Central memory CD8-positive, alpha-beta T cell (primary cell): Measurements from ENCODE around the gene NR3C1.

Experiments used
- ATAC-seq: fragments of 150-1000 bp; cut with Tn5 transposase; replicated peaks from 2 replicates; pipeline ENCODE4 v1.10.0; 2022; ENCODE audit warnings: mild to moderate bottlenecking, moderate FRiP score, moderate number of reproducible peaks; ENCODE audit not compliant: poor library complexity, severe bottlenecking; ENCODE audit errors: extremely low read depth
- DNase-seq, 2 donors: peaks; one replicate each; pipeline ENCODE4 v3.0.0; 2021; ENCODE audit warnings: low spot score in 2 of 2
- H3K27ac Mint-ChIP-seq: one replicate; pipeline ENCODE4 v1.8.0; 2022; ENCODE audit warnings: low read depth, mild to moderate bottlenecking, moderate library complexity, mixed read lengths
- H3K27me3 Mint-ChIP-seq: one replicate; pipeline ENCODE4 v1.8.0; 2022; ENCODE audit warnings: mixed read lengths
- H3K36me3 Mint-ChIP-seq: one replicate; pipeline ENCODE4 v1.8.0; 2022; ENCODE audit warnings: mild to moderate bottlenecking, moderate library complexity, mixed read lengths; ENCODE audit not compliant: insufficient read depth
- H3K4me1 Mint-ChIP-seq: one replicate; pipeline ENCODE4 v1.8.0; 2022; ENCODE audit warnings: mixed read lengths
- H3K4me3 Mint-ChIP-seq: one replicate; pipeline ENCODE4 v1.8.0; 2022; ENCODE audit warnings: mild to moderate bottlenecking, moderate library complexity, mixed read lengths
- H3K9me3 Mint-ChIP-seq: one replicate; pipeline ENCODE4 v1.8.0; 2022; ENCODE audit warnings: mixed read lengths

NR3C1 gene

DNA sequence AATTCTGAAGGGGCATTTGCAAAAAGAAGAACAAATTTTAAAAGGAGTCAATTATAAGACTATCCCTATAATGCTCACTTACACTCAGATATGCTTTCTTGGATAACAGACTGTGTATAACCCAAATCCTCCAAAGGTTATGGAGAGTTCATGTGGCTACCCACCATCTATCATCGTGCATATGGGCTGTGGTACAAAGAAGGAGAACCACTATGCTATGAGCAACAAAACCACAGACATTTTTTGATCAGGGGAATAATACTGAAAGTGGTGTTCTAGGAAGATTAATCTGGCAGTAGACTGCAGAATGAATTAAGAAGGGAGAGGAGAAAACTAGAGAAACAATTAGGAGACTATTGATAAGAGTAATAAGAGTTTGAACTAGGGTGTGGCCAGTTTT lies 16.8 kb downstream of the NR3C1 start:
- peaks cover 19% of the 10 kb centered on the region for H3K36me3 Mint-ChIP-seq
- H3K9me3 Mint-ChIP-seq = peaks cover 11% of the 10 kb centered on the region
- ATAC-seq (no peak), DNase-seq (no peak)
- peak overlapping the region; percentile 4 for H3K27ac Mint-ChIP-seq
- H3K4me3 Mint-ChIP-seq = no peak overlapping the region
- no peaks in the 10 kb centered on the region for H3K27me3 Mint-ChIP-seq
- H3K4me1 Mint-ChIP-seq = peaks cover 58% of the 10 kb centered on the region

DNA sequence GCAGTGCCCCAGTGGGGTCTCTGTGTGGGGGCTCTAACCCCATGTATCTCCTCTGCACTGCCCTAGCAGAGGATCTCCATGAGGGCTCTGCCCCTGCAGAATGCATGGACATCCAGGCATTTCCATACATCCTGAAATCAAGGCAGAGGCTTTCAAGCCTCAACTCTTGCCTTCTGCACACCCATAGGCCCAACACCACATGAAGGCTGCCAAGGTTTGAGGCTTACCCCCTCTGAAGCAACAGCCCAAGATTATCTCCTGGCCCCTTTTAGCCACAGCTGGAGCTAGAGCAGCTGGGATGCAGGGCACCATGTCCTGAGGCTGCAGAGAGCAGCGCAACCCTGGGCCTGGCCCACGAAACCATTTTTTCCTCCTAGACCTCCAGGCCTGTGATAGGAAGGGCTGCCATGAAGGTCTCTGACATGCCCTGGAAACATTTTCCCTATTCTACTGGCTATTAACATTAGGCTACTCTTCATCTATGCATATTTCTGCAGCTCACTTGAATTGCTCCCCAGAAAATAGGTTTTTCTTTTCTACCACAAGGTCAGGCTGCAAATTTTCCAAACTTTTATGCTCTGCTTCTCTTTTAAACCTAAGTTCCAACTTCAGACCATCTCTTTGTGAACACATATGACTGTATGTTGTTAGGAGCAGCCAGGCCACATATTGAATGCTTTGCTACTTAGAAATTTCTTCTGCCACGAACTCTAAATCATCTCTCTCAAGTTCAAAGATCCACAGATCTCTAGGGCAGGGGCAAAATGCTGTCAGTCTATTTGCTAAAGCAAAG lies 18.4 kb downstream of the NR3C1 start:
- peaks cover 11% of the 10 kb centered on the region for H3K9me3 Mint-ChIP-seq
- DNase-seq (no peak), ATAC-seq (no peak)
- H3K4me1 Mint-ChIP-seq = peaks cover 73% of the 10 kb centered on the region
- peak overlapping the region; percentile 19 for H3K4me3 Mint-ChIP-seq
- peaks cover 21% of the 10 kb centered on the region for H3K36me3 Mint-ChIP-seq
- H3K27me3 Mint-ChIP-seq = no peaks in the 10 kb centered on the region
- peak overlapping the region; percentile 66 for H3K27ac Mint-ChIP-seq

GRCh38 chr5:143383988-143384387 lies 19.5 kb downstream of the NR3C1 start:
- Mint-ChIP-seq H3K9me3 (peaks cover 11% of the 10 kb centered on the region), H3K27ac (no peak overlapping the region), H3K4me3 (no peak overlapping the region), H3K27me3 (no peaks in the 10 kb centered on the region), H3K36me3 (peaks cover 25% of the 10 kb centered on the region), H3K4me1 (peaks cover 74% of the 10 kb centered on the region)
- ATAC-seq (no peak), DNase-seq (no peak)

DNA sequence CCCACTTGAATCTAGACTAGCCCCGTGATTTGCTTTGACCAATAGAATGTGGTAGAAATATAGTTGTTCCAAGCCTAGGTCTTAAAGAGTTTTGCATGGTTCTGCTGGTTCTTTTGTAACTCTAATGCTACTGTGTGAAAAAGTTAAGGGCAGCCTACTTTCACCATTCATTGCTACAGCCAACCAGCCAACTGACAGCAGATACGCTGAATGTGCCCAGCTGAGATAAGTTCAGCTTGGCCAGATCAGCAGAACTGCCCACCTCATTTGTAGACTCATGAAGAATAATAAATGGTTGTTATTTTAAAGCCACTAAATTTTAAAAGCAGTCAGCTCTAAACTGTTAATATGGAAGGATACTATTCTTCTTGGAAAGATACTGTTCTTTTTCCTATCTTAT lies 23.9 kb downstream of the NR3C1 start:
- Mint-ChIP-seq H3K27me3 (no peaks in the 10 kb centered on the region), H3K36me3 (peaks cover 20% of the 10 kb centered on the region), H3K4me1 (peaks cover 71% of the 10 kb centered on the region), H3K4me3 (no peak overlapping the region), H3K27ac (peak overlapping the region; percentile 39), H3K9me3 (no peaks in the 10 kb centered on the region)
- ATAC-seq = no peak
- DNase-seq = no peak

GRCh38 chr5:143376911-143377813 lies 26.3 kb downstream of the NR3C1 start:
- Mint-ChIP-seq H3K9me3 (no peaks in the 10 kb centered on the region), H3K4me1 (peaks cover 63% of the 10 kb centered on the region), H3K4me3 (no peak overlapping the region), H3K27ac (peak overlapping the region; percentile 22), H3K27me3 (no peaks in the 10 kb centered on the region), H3K36me3 (peaks cover 17% of the 10 kb centered on the region)
- DNase-seq (no peak), ATAC-seq (peak; percentile 10)

- peaks cover 14% of the 10 kb centered on the region for H3K36me3 Mint-ChIP-seq
- H3K4me3 Mint-ChIP-seq = no peak overlapping the region
- ATAC-seq (no peak), DNase-seq (no peak)
- no peaks in the 10 kb centered on the region for H3K9me3 Mint-ChIP-seq
- H3K27me3 Mint-ChIP-seq = no peaks in the 10 kb centered on the region
- peaks cover 63% of the 10 kb centered on the region for H3K4me1 Mint-ChIP-seq
- peak overlapping the region; percentile 22 for H3K27ac Mint-ChIP-seq
Measured at GRCh38 chr5:143376195-143376779, 27.2 kb downstream of the NR3C1 start.

DNA sequence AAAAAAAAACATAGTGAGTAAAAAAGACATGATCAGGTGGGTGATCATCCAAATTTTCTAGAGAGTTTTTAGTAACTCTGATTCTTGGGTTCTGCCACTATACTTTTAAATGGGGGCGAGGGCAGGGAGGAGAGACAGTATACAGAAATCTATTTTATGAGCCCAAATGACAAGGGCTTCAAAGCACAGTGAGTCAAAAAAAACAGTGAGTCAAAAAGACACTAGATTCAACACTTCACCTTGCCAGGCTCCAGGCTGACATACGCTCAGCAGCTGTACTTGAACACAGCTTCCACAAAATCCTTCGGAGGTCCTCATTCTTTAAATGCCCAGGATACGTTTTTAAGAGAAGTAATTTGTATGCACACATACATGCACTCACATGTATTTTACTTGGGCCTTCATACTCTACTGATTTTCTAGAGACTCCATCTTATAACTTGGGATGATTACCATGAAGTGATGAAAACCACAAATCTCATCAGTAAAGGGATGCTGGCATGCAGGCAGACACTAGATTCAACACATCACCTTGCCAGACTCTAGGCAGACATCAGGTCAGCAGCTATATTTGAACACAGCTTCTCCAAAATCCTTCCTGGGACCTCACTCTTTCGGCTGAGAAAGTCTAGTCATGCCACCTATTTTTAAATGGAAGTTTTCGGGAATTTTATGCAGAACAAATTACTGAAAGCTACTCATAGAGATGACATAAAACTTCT lies 28.8 kb downstream of the NR3C1 start:
- DNase-seq (no peak), ATAC-seq (no peak)
- Mint-ChIP-seq H3K9me3 (no peaks in the 10 kb centered on the region), H3K4me3 (no peak overlapping the region), H3K4me1 (peaks cover 60% of the 10 kb centered on the region), H3K27me3 (no peaks in the 10 kb centered on the region), H3K27ac (no peak overlapping the region), H3K36me3 (peaks cover 15% of the 10 kb centered on the region)

DNA sequence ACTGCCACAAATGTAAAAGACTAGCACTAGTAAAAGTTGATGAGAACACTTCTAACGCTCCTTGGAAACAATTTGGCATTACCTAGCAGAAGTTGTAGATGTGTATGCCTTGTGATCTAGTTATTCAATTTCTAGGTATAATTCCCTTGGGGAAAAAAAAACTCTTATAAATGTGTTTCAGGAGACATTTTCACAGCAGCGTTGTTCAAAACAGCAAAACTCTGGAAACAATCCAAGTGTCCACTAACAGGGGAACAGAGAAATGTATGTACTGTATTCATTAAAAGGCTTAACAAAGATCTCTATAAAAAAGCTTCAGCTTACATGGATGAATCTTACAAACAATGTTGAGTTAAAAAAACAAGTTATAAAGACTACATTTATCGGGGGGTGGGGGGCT lies 30.4 kb downstream of the NR3C1 start:
- Mint-ChIP-seq H3K27ac (no peak overlapping the region), H3K27me3 (no peaks in the 10 kb centered on the region), H3K4me3 (no peak overlapping the region), H3K9me3 (no peaks in the 10 kb centered on the region), H3K36me3 (peaks cover 9% of the 10 kb centered on the region), H3K4me1 (peaks cover 60% of the 10 kb centered on the region)
- DNase-seq = no peak
- no peak for ATAC-seq

GRCh38 chr5:143372187-143372829 lies 31.2 kb downstream of the NR3C1 start:
- ATAC-seq = no peak
- H3K9me3 Mint-ChIP-seq = no peaks in the 10 kb centered on the region
- H3K27me3 Mint-ChIP-seq = no peaks in the 10 kb centered on the region
- DNase-seq = no peak
- H3K27ac Mint-ChIP-seq = no peak overlapping the region
- H3K36me3 Mint-ChIP-seq = peaks cover 7% of the 10 kb centered on the region
- peaks cover 54% of the 10 kb centered on the region for H3K4me1 Mint-ChIP-seq
- H3K4me3 Mint-ChIP-seq = no peak overlapping the region

- peaks cover 7% of the 10 kb centered on the region for H3K36me3 Mint-ChIP-seq
- no peak for DNase-seq
- ATAC-seq = no peak
- H3K9me3 Mint-ChIP-seq = peaks cover 4% of the 10 kb centered on the region
- H3K27me3 Mint-ChIP-seq = no peaks in the 10 kb centered on the region
- no peak overlapping the region for H3K27ac Mint-ChIP-seq
- H3K4me1 Mint-ChIP-seq = peaks cover 53% of the 10 kb centered on the region
- H3K4me3 Mint-ChIP-seq = no peak overlapping the region
Measured at GRCh38 chr5:143370440-143370839, 33.0 kb downstream of the NR3C1 start.

- DNase-seq (no peak), ATAC-seq (no peak)
- no peaks in the 10 kb centered on the region for H3K27me3 Mint-ChIP-seq
- peak overlapping the region; percentile 38 for H3K27ac Mint-ChIP-seq
- H3K9me3 Mint-ChIP-seq = peaks cover 4% of the 10 kb centered on the region
- H3K36me3 Mint-ChIP-seq = peaks cover 5% of the 10 kb centered on the region
- H3K4me1 Mint-ChIP-seq = peaks cover 82% of the 10 kb centered on the region
- H3K4me3 Mint-ChIP-seq = no peak overlapping the region
Measured at GRCh38 chr5:143364061-143364460, 39.4 kb downstream of the NR3C1 start.
